ENCODE results near the gene LOC101059915.
"Not testable (repeated sequence)": the region's sequence is repeated elsewhere in the genome, so short reads cannot be mapped to it uniquely, and the experiment has no call there.

LOC101059915 gene

GRCh38 chrX:71715551-71715950 is 48.2 kb downstream of the LOC101059915 start:
- H2BK5ac ChIP-seq (ENCODE audit: low read length); H4K8ac ChIP-seq (ENCODE audit: low read depth, low read length); H2BK15ac ChIP-seq (ENCODE audit: low read length); H3K79me1 ChIP-seq (ENCODE audit: low read depth, low read length); DNase-seq (ENCODE audit: low spot score); H3K9ac ChIP-seq (ENCODE audit: low read depth, low read length, poor library complexity); H3K27ac ChIP-seq (replicated peaks; ENCODE audit: low read length); H3K27me3 ChIP-seq (ENCODE audit: control insufficient read depth in 3 of 3, insufficient read depth in 3 of 3, low read depth in 1 of 3, low read length in 3 of 3); H3K23ac ChIP-seq (ENCODE audit: low read depth, low read length, poor library complexity); H3K36me3 ChIP-seq (replicated peaks in 1 of 2; ENCODE audit: control insufficient read depth in 2 of 2, insufficient read depth in 2 of 2, low read length in 2 of 2); H3K18ac ChIP-seq (ENCODE audit: low read length); H3K4ac ChIP-seq (ENCODE audit: low read length); H3K4me1 ChIP-seq (ENCODE audit: control insufficient read depth in 2 of 2, insufficient read depth in 1 of 2, low read depth in 1 of 2, low read length in 2 of 2); H2AFZ ChIP-seq (ENCODE audit: low read length); H2BK12ac ChIP-seq (ENCODE audit: low read length); H3K4me3 ChIP-seq (ENCODE audit: low read length in 2 of 2); H3K14ac ChIP-seq (ENCODE audit: low read length); H4K91ac ChIP-seq (ENCODE audit: low read depth, low read length, poor library complexity); H3K9me3 ChIP-seq (replicated peaks in 1 of 2; ENCODE audit: control insufficient read depth in 2 of 2, insufficient read depth in 1 of 2, low read depth in 1 of 2, low read length in 2 of 2); H2AK5ac ChIP-seq (ENCODE audit: low read depth, low read length); H3K4me2 ChIP-seq (ENCODE audit: insufficient read depth, low read length, poor library complexity, severe bottlenecking); H2BK120ac ChIP-seq (ENCODE audit: low read depth, low read length): not testable (repeated sequence)
- no CpG with 5 or more reads among the region's 8 CpGs for WGBS, 2 donors (ENCODE audit: extremely low coverage in 2 of 2, insufficient read length in 2 of 2, insufficient replicate concordance in 1 of 2)

GRCh38 chrX:71716323-71716722 is 49.0 kb downstream of the LOC101059915 start:
- H3K27ac ChIP-seq (replicated peaks; ENCODE audit: low read length); H2BK5ac ChIP-seq (ENCODE audit: low read length); H3K4ac ChIP-seq (ENCODE audit: low read length); H2AK5ac ChIP-seq (ENCODE audit: low read depth, low read length); H2BK15ac ChIP-seq (ENCODE audit: low read length); H3K4me1 ChIP-seq (ENCODE audit: control insufficient read depth in 2 of 2, insufficient read depth in 1 of 2, low read depth in 1 of 2, low read length in 2 of 2); H4K91ac ChIP-seq (ENCODE audit: low read depth, low read length, poor library complexity); DNase-seq (ENCODE audit: low spot score); H4K8ac ChIP-seq (ENCODE audit: low read depth, low read length); H3K79me1 ChIP-seq (ENCODE audit: low read depth, low read length); H2BK120ac ChIP-seq (ENCODE audit: low read depth, low read length); H3K4me2 ChIP-seq (ENCODE audit: insufficient read depth, low read length, poor library complexity, severe bottlenecking); H3K9me3 ChIP-seq (replicated peaks in 1 of 2; ENCODE audit: control insufficient read depth in 2 of 2, insufficient read depth in 1 of 2, low read depth in 1 of 2, low read length in 2 of 2); H3K18ac ChIP-seq (ENCODE audit: low read length); H3K27me3 ChIP-seq (ENCODE audit: control insufficient read depth in 3 of 3, insufficient read depth in 3 of 3, low read depth in 1 of 3, low read length in 3 of 3); H3K14ac ChIP-seq (ENCODE audit: low read length); H2AFZ ChIP-seq (ENCODE audit: low read length); H3K9ac ChIP-seq (ENCODE audit: low read depth, low read length, poor library complexity); H3K23ac ChIP-seq (ENCODE audit: low read depth, low read length, poor library complexity); H2BK12ac ChIP-seq (ENCODE audit: low read length); H3K36me3 ChIP-seq (replicated peaks in 1 of 2; ENCODE audit: control insufficient read depth in 2 of 2, insufficient read depth in 2 of 2, low read length in 2 of 2); H3K4me3 ChIP-seq (ENCODE audit: low read length in 2 of 2): not testable (repeated sequence)
- no CpG with 5 or more reads among the region's 12 CpGs for WGBS, 2 donors (ENCODE audit: extremely low coverage in 2 of 2, insufficient read length in 2 of 2, insufficient replicate concordance in 1 of 2)

GRCh38 chrX:71718185-71718584 is 50.8 kb downstream of the LOC101059915 start, which contains the start of gene CXorf49:
Gene CXorf49 (minus strand): TSS chrX:71718285. CDS start chrX:71718151, 134 bp downstream.
- not testable (repeated sequence) for H3K23ac ChIP-seq (ENCODE audit: low read depth, low read length, poor library complexity)
- no CpG with 5 or more reads among the region's 30 CpGs for WGBS, 2 donors (ENCODE audit: extremely low coverage in 2 of 2, insufficient read length in 2 of 2, insufficient replicate concordance in 1 of 2)

GRCh38 chrX:71719195-71719594 is 51.8 kb downstream of the LOC101059915 start:
- no CpG with 5 or more reads among the region's 30 CpGs for WGBS, 2 donors (ENCODE audit: extremely low coverage in 2 of 2, insufficient read length in 2 of 2, insufficient replicate concordance in 1 of 2)

More at GRCh38 chrX:71718185-71718584, 50.8 kb downstream of the LOC101059915 start, which contains the start of gene CXorf49:
- not testable (repeated sequence) for H3K4me1 ChIP-seq (ENCODE audit: control insufficient read depth in 2 of 2, insufficient read depth in 1 of 2, low read depth in 1 of 2, low read length in 2 of 2); H3K4ac ChIP-seq (ENCODE audit: low read length); H3K18ac ChIP-seq (ENCODE audit: low read length); H3K36me3 ChIP-seq (replicated peaks in 1 of 2; ENCODE audit: control insufficient read depth in 2 of 2, insufficient read depth in 2 of 2, low read length in 2 of 2); DNase-seq (ENCODE audit: low spot score); H4K91ac ChIP-seq (ENCODE audit: low read depth, low read length, poor library complexity); H3K4me2 ChIP-seq (ENCODE audit: insufficient read depth, low read length, poor library complexity, severe bottlenecking); H2AFZ ChIP-seq (ENCODE audit: low read length); H2BK5ac ChIP-seq (ENCODE audit: low read length); H3K27me3 ChIP-seq (ENCODE audit: control insufficient read depth in 3 of 3, insufficient read depth in 3 of 3, low read depth in 1 of 3, low read length in 3 of 3); H3K4me3 ChIP-seq (ENCODE audit: low read length in 2 of 2); H3K79me1 ChIP-seq (ENCODE audit: low read depth, low read length); H2BK12ac ChIP-seq (ENCODE audit: low read length); H3K14ac ChIP-seq (ENCODE audit: low read length); H3K9ac ChIP-seq (ENCODE audit: low read depth, low read length, poor library complexity); H3K9me3 ChIP-seq (replicated peaks in 1 of 2; ENCODE audit: control insufficient read depth in 2 of 2, insufficient read depth in 1 of 2, low read depth in 1 of 2, low read length in 2 of 2); H3K27ac ChIP-seq (replicated peaks; ENCODE audit: low read length); H2AK5ac ChIP-seq (ENCODE audit: low read depth, low read length); H2BK15ac ChIP-seq (ENCODE audit: low read length); H4K8ac ChIP-seq (ENCODE audit: low read depth, low read length); H2BK120ac ChIP-seq (ENCODE audit: low read depth, low read length)

More at GRCh38 chrX:71719195-71719594, 51.8 kb downstream of the LOC101059915 start:
- H2BK120ac ChIP-seq (ENCODE audit: low read depth, low read length); H3K18ac ChIP-seq (ENCODE audit: low read length); H2BK15ac ChIP-seq (ENCODE audit: low read length); H2AK5ac ChIP-seq (ENCODE audit: low read depth, low read length); H3K4me1 ChIP-seq (ENCODE audit: control insufficient read depth in 2 of 2, insufficient read depth in 1 of 2, low read depth in 1 of 2, low read length in 2 of 2); H3K4me2 ChIP-seq (ENCODE audit: insufficient read depth, low read length, poor library complexity, severe bottlenecking); H4K91ac ChIP-seq (ENCODE audit: low read depth, low read length, poor library complexity); H3K14ac ChIP-seq (ENCODE audit: low read length); H3K27ac ChIP-seq (replicated peaks; ENCODE audit: low read length); H3K4me3 ChIP-seq (ENCODE audit: low read length in 2 of 2); H3K79me1 ChIP-seq (ENCODE audit: low read depth, low read length); H2BK12ac ChIP-seq (ENCODE audit: low read length); H2BK5ac ChIP-seq (ENCODE audit: low read length); H3K27me3 ChIP-seq (ENCODE audit: control insufficient read depth in 3 of 3, insufficient read depth in 3 of 3, low read depth in 1 of 3, low read length in 3 of 3); H3K9me3 ChIP-seq (replicated peaks in 1 of 2; ENCODE audit: control insufficient read depth in 2 of 2, insufficient read depth in 1 of 2, low read depth in 1 of 2, low read length in 2 of 2); DNase-seq (ENCODE audit: low spot score); H2AFZ ChIP-seq (ENCODE audit: low read length); H3K9ac ChIP-seq (ENCODE audit: low read depth, low read length, poor library complexity); H3K36me3 ChIP-seq (replicated peaks in 1 of 2; ENCODE audit: control insufficient read depth in 2 of 2, insufficient read depth in 2 of 2, low read length in 2 of 2); H3K23ac ChIP-seq (ENCODE audit: low read depth, low read length, poor library complexity); H4K8ac ChIP-seq (ENCODE audit: low read depth, low read length); H3K4ac ChIP-seq (ENCODE audit: low read length): not testable (repeated sequence)
